Osteocyte (in vitro differentiated cells): ENCODE results near the gene LGALS14. TPM values are rescaled to one million over a fixed set of nuclear protein-coding genes. Genes with fewer than 3 reads are reported as not detected.

Experiments used
- DNase-seq: peaks from one replicate; pipeline ENCODE4 v3.0.0; 2021; ENCODE audit warnings: mixed read lengths; ENCODE audit not compliant: unreplicated experiment; ENCODE audit errors: extremely low spot score
- H3K27ac Mint-ChIP-seq: one replicate; pipeline ENCODE4 v1.8.0; 2021; ENCODE audit warnings: mild to moderate bottlenecking, mixed read lengths; ENCODE audit not compliant: unreplicated experiment
- H3K27me3 Mint-ChIP-seq: one replicate; pipeline ENCODE4 v1.8.0; 2021; ENCODE audit warnings: mixed read lengths; ENCODE audit not compliant: unreplicated experiment
- H3K36me3 Mint-ChIP-seq: one replicate; pipeline ENCODE4 v1.8.0; 2021; ENCODE audit warnings: mixed read lengths; ENCODE audit not compliant: unreplicated experiment
- H3K4me1 Mint-ChIP-seq: one replicate; pipeline ENCODE4 v1.8.0; 2021; ENCODE audit warnings: mixed read lengths; ENCODE audit not compliant: unreplicated experiment
- H3K4me3 Mint-ChIP-seq: one replicate; pipeline ENCODE4 v1.8.0; 2021; ENCODE audit warnings: mild to moderate bottlenecking, moderate library complexity, mixed read lengths; ENCODE audit not compliant: unreplicated experiment
- H3K9me3 Mint-ChIP-seq: one replicate; pipeline ENCODE4 v1.8.0; 2021; ENCODE audit warnings: mixed read lengths; ENCODE audit not compliant: unreplicated experiment
- CTCF ChIP-seq: fragments of 200-600 bp; sonication (generic); IDR thresholded peaks from 2 replicates; pipeline ENCODE4 v1.5.0; 2021; ENCODE audit warnings: antibody characterized with exemption, mild to moderate bottlenecking, moderate library complexity
- total RNA-seq: library from RNA; stranded (reverse); gene quantifications from 2 replicates; pipeline ENCODE4 v1.2.1, GENCODE V29; 2021

The LGALS14 gene
- total RNA-seq, 1 donor from 2014 or later, result not detected

- no peak overlapping the region for H3K4me3 Mint-ChIP-seq
These were observed 7.9 kb upstream of the LGALS14 start for GRCh38 chr19:39696387-39696786.

GRCh38 chr19:39698535-39698934, 5.7 kb upstream of the LGALS14 start:
- H3K27me3 Mint-ChIP-seq, result peaks cover 4% of the 10 kb centered on the region
- H3K4me3 Mint-ChIP-seq, result no peak overlapping the region
- TF ChIP-seq CTCF, result no peak
- H3K36me3 Mint-ChIP-seq, result no peaks in the 10 kb centered on the region
- H3K9me3 Mint-ChIP-seq, result no peaks in the 10 kb centered on the region
- no peak overlapping the region for H3K27ac Mint-ChIP-seq
- DNase-seq, result no peak
- no peaks in the 10 kb centered on the region for H3K4me1 Mint-ChIP-seq

More at GRCh38 chr19:39696387-39696786, 7.9 kb upstream of the LGALS14 start:
- Mint-ChIP-seq H3K27ac (no peak overlapping the region), H3K4me1 (no peaks in the 10 kb centered on the region), H3K36me3 (no peaks in the 10 kb centered on the region), H3K27me3 (peaks cover 4% of the 10 kb centered on the region), H3K9me3 (no peaks in the 10 kb centered on the region)
- no peak for TF ChIP-seq CTCF
- no peak for DNase-seq

GRCh38 chr19:39701291-39701690, 3.0 kb upstream of the LGALS14 start:
- peaks cover 2% of the 10 kb centered on the region for H3K27me3 Mint-ChIP-seq
- H3K36me3 Mint-ChIP-seq, result no peaks in the 10 kb centered on the region
- DNase-seq, result no peak
- TF ChIP-seq CTCF, result no peak
- H3K27ac Mint-ChIP-seq, result no peak overlapping the region
- H3K4me3 Mint-ChIP-seq, result no peak overlapping the region
- no peaks in the 10 kb centered on the region for H3K9me3 Mint-ChIP-seq
- H3K4me1 Mint-ChIP-seq, result no peaks in the 10 kb centered on the region

- H3K4me1 Mint-ChIP-seq, result no peaks in the 10 kb centered on the region
- TF ChIP-seq CTCF, result no peak
- H3K9me3 Mint-ChIP-seq, result no peaks in the 10 kb centered on the region
- H3K36me3 Mint-ChIP-seq, result no peaks in the 10 kb centered on the region
- no peak for DNase-seq
- no peak overlapping the region for H3K4me3 Mint-ChIP-seq
- H3K27me3 Mint-ChIP-seq, result no peaks in the 10 kb centered on the region
- no peak overlapping the region for H3K27ac Mint-ChIP-seq
These were observed 1.4 kb downstream of the LGALS14 start for GRCh38 chr19:39705578-39706188.

GRCh38 chr19:39708594-39708993, 4.3 kb downstream of the LGALS14 start:
- no peaks in the 10 kb centered on the region for H3K9me3 Mint-ChIP-seq
- no peak overlapping the region for H3K4me3 Mint-ChIP-seq
- no peak overlapping the region for H3K27ac Mint-ChIP-seq
- H3K36me3 Mint-ChIP-seq, result no peaks in the 10 kb centered on the region
- no peak for TF ChIP-seq CTCF
- no peak for DNase-seq
- no peaks in the 10 kb centered on the region for H3K27me3 Mint-ChIP-seq
- H3K4me1 Mint-ChIP-seq, result no peaks in the 10 kb centered on the region
